HepG2 (cell line): ENCODE measurements around the gene PRIMPOL. TPM values are rescaled to one million over a fixed set of nuclear protein-coding genes. Genes with fewer than 3 reads are reported as not detected.

Source experiments
- AGO2 ChIP-seq: fragments of 200-400 bp; formaldehyde crosslinking; optimal IDR thresholded peaks from 2 replicates; pipeline ENCODE3; 2017; ENCODE audit warnings: mild to moderate bottlenecking, low read depth, low read length, moderate library complexity
- ELF1 ChIP-seq: sonication (generic); formaldehyde crosslinking; IDR thresholded peaks from 2 replicates; pipeline ENCODE4 v1.4.0; 2020; ENCODE audit warnings: missing genetic modification reagents
- ETV5 ChIP-seq: IDR thresholded peaks from 2 replicates; pipeline ENCODE4 v1.6.1; 2018; ENCODE audit warnings: missing biosample characterization, missing genetic modification reagents, inconsistent platforms, borderline replicate concordance
- GABPA ChIP-seq, 2 experiments: IDR thresholded peaks; 2 replicates each; pipeline ENCODE4 v1.6.1; 2011 to 2016; ENCODE audit warnings: low read depth in 2 of 2, low read length in 1 of 2, missing biosample characterization in 1 of 2, missing genetic modification characterization in 1 of 2
- KAT7 ChIP-seq: IDR thresholded peaks from 2 replicates; pipeline ENCODE4 v1.6.1; 2018; ENCODE audit warnings: borderline replicate concordance, missing compliant biosample characterization
- MTF2 ChIP-seq: sonication (generic); formaldehyde crosslinking; IDR thresholded peaks from 2 replicates; pipeline ENCODE4 v1.5.0; 2020; ENCODE audit warnings: missing genetic modification reagents, borderline replicate concordance
- RCOR2 ChIP-seq: IDR thresholded peaks from 2 replicates; pipeline ENCODE4 v1.6.1; 2016; ENCODE audit warnings: missing biosample characterization, missing genetic modification reagents
- ZKSCAN5 ChIP-seq: sonication (generic); formaldehyde crosslinking; IDR thresholded peaks from 2 replicates; pipeline ENCODE4 v1.5.1; 2020; ENCODE audit warnings: mild to moderate bottlenecking, missing genetic modification reagents
- ZNF224 ChIP-seq: sonication (generic); formaldehyde crosslinking; IDR thresholded peaks from 2 replicates; pipeline ENCODE4 v1.5.0; 2020; ENCODE audit warnings: mild to moderate bottlenecking, missing genetic modification reagents
- ZNF230 ChIP-seq: sonication (generic); formaldehyde crosslinking; IDR thresholded peaks from 2 replicates; pipeline ENCODE4 v1.4.0; 2020; ENCODE audit warnings: mild to moderate bottlenecking, missing genetic modification reagents
- ZNF383 ChIP-seq: sonication (generic); formaldehyde crosslinking; IDR thresholded peaks from 2 replicates; pipeline ENCODE4 v1.4.0; 2020; ENCODE audit warnings: missing genetic modification reagents, mild to moderate bottlenecking, borderline replicate concordance
- ZNF557 ChIP-seq: sonication (generic); formaldehyde crosslinking; IDR thresholded peaks from 2 replicates; pipeline ENCODE4 v1.4.0; 2020; ENCODE audit warnings: missing genetic modification reagents
- ZNF563 ChIP-seq: sonication (generic); formaldehyde crosslinking; IDR thresholded peaks from 2 replicates; pipeline ENCODE4 v1.8.0; 2022; ENCODE audit warnings: mild to moderate bottlenecking, moderate library complexity, missing genetic modification reagents
- ZNF570 ChIP-seq: sonication (generic); formaldehyde crosslinking; IDR thresholded peaks from 2 replicates; pipeline ENCODE4 v1.4.0; 2020; ENCODE audit warnings: mild to moderate bottlenecking, missing genetic modification reagents, borderline replicate concordance
- ZNF572 ChIP-seq: sonication (generic); formaldehyde crosslinking; IDR thresholded peaks from 2 replicates; pipeline ENCODE4 v1.5.1; 2020; ENCODE audit warnings: mild to moderate bottlenecking, missing genetic modification reagents
- ZNF678 ChIP-seq: sonication (generic); formaldehyde crosslinking; IDR thresholded peaks from 2 replicates; pipeline ENCODE4 v1.4.0; 2020; ENCODE audit warnings: mild to moderate bottlenecking, missing genetic modification reagents
- ZNF709 ChIP-seq: sonication (generic); formaldehyde crosslinking; IDR thresholded peaks from 2 replicates; pipeline ENCODE4 v1.5.0; 2020; ENCODE audit warnings: mild to moderate bottlenecking, missing genetic modification reagents
- polyA plus RNA-seq, 8 experiments: library from polyadenylated mRNA; depleted of rRNA in 3 of 8; stranded (reverse) in 7 of 8; unstranded in 1 of 8; fragments of >200 nt; fragmentation: Illumina TruSeq in 4 of 8; extraction: Trizol in 4 of 8; gene quantifications; 2 replicates each; pipeline versions ENCODE4 v1.2.1 to v1.2.3, GENCODE V29; 2011 to 2016; ENCODE audit warnings: low read depth in 4 of 8, missing spikeins in 1 of 8, mixed read lengths in 1 of 8; ENCODE audit not compliant: insufficient read depth in 1 of 8
- total RNA-seq, 5 experiments: library from RNA; depleted of rRNA; stranded (reverse); fragments of >200 nt; fragmentation: Illumina TruSeq; extraction: Trizol; gene quantifications; 2 replicates each; pipeline ENCODE4 v1.2.3, GENCODE V29; 2016; ENCODE audit warnings: low read depth in 1 of 5
- TF ChIP-seq, protein P1 (sequence below), 2 experiments: sonication (generic) in 1 of 2; formaldehyde crosslinking in 1 of 2; IDR thresholded peaks; 2 replicates each; pipeline versions ENCODE4 v1.4.0 to v1.6.1; 2018 to 2020; ENCODE audit warnings: missing genetic modification reagents in 2 of 2, borderline replicate concordance in 1 of 2, low read depth in 1 of 2, mild to moderate bottlenecking in 1 of 2, missing biosample characterization in 1 of 2
- TF ChIP-seq, protein P2 (sequence below): sonication (generic); formaldehyde crosslinking; IDR thresholded peaks from 2 replicates; pipeline ENCODE4 v1.4.0; 2020; ENCODE audit warnings: missing genetic modification reagents, borderline replicate concordance
- TF ChIP-seq, protein P3 (sequence below): sonication (generic); formaldehyde crosslinking; IDR thresholded peaks from 2 replicates; pipeline ENCODE4 v1.5.1; 2020; ENCODE audit warnings: missing genetic modification reagents, mild to moderate bottlenecking, borderline replicate concordance
- TF ChIP-seq, protein P4 (sequence below): sonication (generic); formaldehyde crosslinking; IDR thresholded peaks from 2 replicates; pipeline ENCODE4 v1.4.0; 2020; ENCODE audit warnings: missing genetic modification reagents

PRIMPOL gene
- total and polyA plus RNA-seq, 2 of the 13 experiments (the other 11 are each of a cell fraction or from before 2014, with no cell fraction given) = 7.3 to 11.0 TPM

DNA sequence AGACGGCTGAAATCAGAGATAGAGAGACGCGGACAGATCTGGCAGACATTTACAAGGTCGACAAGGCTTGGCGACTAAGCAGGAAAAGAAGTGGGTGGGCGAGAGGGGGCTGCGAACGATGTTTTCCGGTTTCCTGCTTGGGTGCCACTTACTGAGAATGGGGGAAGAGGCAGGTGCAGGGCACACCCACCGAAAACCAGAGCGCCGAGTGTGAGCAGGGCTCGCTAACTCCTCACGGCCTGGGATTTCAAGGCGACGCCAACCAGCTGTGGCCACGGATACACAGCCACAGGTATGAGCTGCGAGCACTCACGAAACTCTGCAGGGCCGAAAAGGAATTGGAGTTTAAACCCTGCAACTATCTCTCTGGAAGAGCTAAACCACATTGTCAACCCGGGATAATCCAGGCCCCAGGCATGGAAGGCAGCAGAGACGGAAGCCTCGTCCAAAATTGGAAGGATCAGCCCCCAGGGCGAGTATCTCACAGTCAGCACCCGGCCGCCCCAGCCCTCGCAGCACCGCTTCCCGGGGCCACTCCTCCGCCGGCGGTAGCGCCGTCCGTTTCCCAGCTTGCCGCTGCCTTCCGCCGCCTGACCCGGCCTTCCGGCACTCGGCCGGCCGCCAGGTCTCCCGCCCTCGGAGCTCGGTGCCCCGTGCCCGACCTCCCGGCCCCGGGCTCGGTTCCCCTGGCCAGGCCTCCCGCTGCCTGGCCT, 1.1 kb upstream of the PRIMPOL start (continued):
- TF ChIP-seq, protein P1, sequence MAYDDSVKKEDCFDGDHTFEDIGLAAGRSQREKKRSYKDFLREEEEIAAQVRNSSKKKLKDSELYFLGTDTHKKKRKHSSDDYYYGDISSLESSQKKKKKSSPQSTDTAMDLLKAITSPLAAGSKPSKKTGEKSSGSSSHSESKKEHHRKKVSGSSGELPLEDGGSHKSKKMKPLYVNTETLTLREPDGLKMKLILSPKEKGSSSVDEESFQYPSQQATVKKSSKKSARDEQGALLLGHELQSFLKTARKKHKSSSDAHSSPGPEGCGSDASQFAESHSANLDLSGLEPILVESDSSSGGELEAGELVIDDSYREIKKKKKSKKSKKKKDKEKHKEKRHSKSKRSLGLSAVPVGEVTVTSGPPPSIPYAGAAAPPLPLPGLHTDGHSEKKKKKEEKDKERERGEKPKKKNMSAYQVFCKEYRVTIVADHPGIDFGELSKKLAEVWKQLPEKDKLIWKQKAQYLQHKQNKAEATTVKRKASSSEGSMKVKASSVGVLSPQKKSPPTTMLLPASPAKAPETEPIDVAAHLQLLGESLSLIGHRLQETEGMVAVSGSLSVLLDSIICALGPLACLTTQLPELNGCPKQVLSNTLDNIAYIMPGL (CRISPR knock-in tag; IDR thresholded peaks at IDR 0.05; ENCODE audit: borderline replicate concordance in 1 of 2, low read depth in 1 of 2) = 0 out of 4 replicates have a peak, but pooled peaks have one; percentile 28 to 55
- TF ChIP-seq ZNF383 (CRISPR knock-in tag) (no peak), ZNF678 (CRISPR knock-in tag) (no peak), ZNF570 (CRISPR knock-in tag) (no peak), MTF2 (CRISPR knock-in tag) (no peak), ZNF224 (CRISPR knock-in tag) (no peak), ZNF563 (CRISPR knock-in tag) (peak; percentile 42; the same call in 1 of the 2 replicates), ZKSCAN5 (CRISPR knock-in tag) (no peak), RCOR2 (CRISPR knock-in tag) (no peak), KAT7 (CRISPR knock-in tag) (no peak), ZNF572 (no peak), ZNF709 (CRISPR knock-in tag) (no peak; the same call in 1 of the 2 replicates), ZNF557 (CRISPR knock-in tag) (no peak), GABPA (IDR thresholded peaks at IDR 0.05; ENCODE audit: low read depth, low read length) (peak; percentile 37; the same call in 1 of the 2 replicates), GABPA (CRISPR knock-in tag; IDR thresholded peaks at IDR 0.05; ENCODE audit: low read depth) (no peak), ELF1 (no peak), ZNF230 (no peak), ETV5 (CRISPR knock-in tag) (no peak), AGO2 (peak; percentile 73)
- TF ChIP-seq, protein P2, sequence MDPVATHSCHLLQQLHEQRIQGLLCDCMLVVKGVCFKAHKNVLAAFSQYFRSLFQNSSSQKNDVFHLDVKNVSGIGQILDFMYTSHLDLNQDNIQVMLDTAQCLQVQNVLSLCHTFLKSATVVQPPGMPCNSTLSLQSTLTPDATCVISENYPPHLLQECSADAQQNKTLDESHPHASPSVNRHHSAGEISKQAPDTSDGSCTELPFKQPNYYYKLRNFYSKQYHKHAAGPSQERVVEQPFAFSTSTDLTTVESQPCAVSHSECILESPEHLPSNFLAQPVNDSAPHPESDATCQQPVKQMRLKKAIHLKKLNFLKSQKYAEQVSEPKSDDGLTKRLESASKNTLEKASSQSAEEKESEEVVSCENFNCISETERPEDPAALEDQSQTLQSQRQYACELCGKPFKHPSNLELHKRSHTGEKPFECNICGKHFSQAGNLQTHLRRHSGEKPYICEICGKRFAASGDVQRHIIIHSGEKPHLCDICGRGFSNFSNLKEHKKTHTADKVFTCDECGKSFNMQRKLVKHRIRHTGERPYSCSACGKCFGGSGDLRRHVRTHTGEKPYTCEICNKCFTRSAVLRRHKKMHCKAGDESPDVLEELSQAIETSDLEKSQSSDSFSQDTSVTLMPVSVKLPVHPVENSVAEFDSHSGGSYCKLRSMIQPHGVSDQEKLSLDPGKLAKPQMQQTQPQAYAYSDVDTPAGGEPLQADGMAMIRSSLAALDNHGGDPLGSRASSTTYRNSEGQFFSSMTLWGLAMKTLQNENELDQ (CRISPR knock-in tag) = no peak
- TF ChIP-seq, protein P3, sequence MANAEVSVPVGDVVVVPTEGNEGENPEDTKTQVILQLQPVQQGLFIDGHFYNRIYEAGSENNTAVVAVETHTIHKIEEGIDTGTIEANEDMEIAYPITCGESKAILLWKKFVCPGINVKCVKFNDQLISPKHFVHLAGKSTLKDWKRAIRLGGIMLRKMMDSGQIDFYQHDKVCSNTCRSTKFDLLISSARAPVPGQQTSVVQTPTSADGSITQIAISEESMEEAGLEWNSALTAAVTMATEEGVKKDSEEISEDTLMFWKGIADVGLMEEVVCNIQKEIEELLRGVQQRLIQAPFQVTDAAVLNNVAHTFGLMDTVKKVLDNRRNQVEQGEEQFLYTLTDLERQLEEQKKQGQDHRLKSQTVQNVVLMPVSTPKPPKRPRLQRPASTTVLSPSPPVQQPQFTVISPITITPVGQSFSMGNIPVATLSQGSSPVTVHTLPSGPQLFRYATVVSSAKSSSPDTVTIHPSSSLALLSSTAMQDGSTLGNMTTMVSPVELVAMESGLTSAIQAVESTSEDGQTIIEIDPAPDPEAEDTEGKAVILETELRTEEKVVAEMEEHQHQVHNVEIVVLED (CRISPR knock-in tag) = 0 out of 2 replicates have a peak, but pooled peaks have one; percentile 18
- TF ChIP-seq, protein P4, sequence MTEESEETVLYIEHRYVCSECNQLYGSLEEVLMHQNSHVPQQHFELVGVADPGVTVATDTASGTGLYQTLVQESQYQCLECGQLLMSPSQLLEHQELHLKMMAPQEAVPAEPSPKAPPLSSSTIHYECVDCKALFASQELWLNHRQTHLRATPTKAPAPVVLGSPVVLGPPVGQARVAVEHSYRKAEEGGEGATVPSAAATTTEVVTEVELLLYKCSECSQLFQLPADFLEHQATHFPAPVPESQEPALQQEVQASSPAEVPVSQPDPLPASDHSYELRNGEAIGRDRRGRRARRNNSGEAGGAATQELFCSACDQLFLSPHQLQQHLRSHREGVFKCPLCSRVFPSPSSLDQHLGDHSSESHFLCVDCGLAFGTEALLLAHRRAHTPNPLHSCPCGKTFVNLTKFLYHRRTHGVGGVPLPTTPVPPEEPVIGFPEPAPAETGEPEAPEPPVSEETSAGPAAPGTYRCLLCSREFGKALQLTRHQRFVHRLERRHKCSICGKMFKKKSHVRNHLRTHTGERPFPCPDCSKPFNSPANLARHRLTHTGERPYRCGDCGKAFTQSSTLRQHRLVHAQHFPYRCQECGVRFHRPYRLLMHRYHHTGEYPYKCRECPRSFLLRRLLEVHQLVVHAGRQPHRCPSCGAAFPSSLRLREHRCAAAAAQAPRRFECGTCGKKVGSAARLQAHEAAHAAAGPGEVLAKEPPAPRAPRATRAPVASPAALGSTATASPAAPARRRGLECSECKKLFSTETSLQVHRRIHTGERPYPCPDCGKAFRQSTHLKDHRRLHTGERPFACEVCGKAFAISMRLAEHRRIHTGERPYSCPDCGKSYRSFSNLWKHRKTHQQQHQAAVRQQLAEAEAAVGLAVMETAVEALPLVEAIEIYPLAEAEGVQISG (CRISPR knock-in tag) = peak; percentile 5
